Measurements from ENCODE around the gene ALPK3.

- TF ChIP-seq, protein P1, sequence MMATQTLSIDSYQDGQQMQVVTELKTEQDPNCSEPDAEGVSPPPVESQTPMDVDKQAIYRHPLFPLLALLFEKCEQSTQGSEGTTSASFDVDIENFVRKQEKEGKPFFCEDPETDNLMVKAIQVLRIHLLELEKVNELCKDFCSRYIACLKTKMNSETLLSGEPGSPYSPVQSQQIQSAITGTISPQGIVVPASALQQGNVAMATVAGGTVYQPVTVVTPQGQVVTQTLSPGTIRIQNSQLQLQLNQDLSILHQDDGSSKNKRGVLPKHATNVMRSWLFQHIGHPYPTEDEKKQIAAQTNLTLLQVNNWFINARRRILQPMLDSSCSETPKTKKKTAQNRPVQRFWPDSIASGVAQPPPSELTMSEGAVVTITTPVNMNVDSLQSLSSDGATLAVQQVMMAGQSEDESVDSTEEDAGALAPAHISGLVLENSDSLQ (IDR thresholded peaks at IDR 0.05) = no peak
- TF ChIP-seq FOXM1 (IDR thresholded peaks at IDR 0.05; ENCODE audit: borderline replicate concordance) = no peak
- TF ChIP-seq BHLHE40 (IDR thresholded peaks at IDR 0.05; ENCODE audit: borderline replicate concordance) = no peak
- TF ChIP-seq FOXA1 (IDR thresholded peaks at IDR 0.05) = no peak
Measured at GRCh38 chr15:84889991-84890669, 73.0 kb downstream of the ALPK3 start.
